H1 (cell line): Measurements from ENCODE around the gene CRABP2.

ENCODE experiments used
- BRCA1 ChIP-seq: IDR thresholded peaks from 2 replicates; pipeline ENCODE4 v1.6.1; 2012; ENCODE audit warnings: low read depth, low read length, improper control_type of control experiment
- CBX8 ChIP-seq: fragments of 300-800, 300-1000 bp; sonication (generic); IDR thresholded peaks from 2 replicates; pipeline ENCODE4 v1.7.1; 2016; ENCODE audit warnings: low read depth, low read length, borderline replicate concordance
- CREB1 ChIP-seq: IDR thresholded peaks from 2 replicates; pipeline ENCODE4 v1.6.1; 2012; ENCODE audit warnings: inconsistent platforms
- CTCF ChIP-seq, 3 experiments: IDR thresholded peaks; 1 replicate in 2 of 3; 2 replicates in 1 of 3; pipeline versions ENCODE4 v1.5.1 to v1.6.1; 2011; ENCODE audit warnings: low read length in 3 of 3, mild to moderate bottlenecking in 3 of 3, inconsistent platforms in 2 of 3, low read depth in 1 of 3, moderate library complexity in 1 of 3; ENCODE audit not compliant: insufficient read depth in 1 of 3; ENCODE audit errors: control extremely low read depth in 1 of 3
- EP300 ChIP-seq, 2 experiments: IDR thresholded peaks; 1 replicate in 1 of 2; 2 replicates in 1 of 2; pipeline ENCODE4 v1.6.1; 2011 to 2012; ENCODE audit warnings: low read depth in 2 of 2, low read length in 2 of 2, mild to moderate bottlenecking in 2 of 2, borderline replicate concordance in 1 of 2, inconsistent platforms in 1 of 2, moderate library complexity in 1 of 2
- EZH2 ChIP-seq: fragments of 200-600 bp; sonication (generic); IDR thresholded peaks from 2 replicates; pipeline ENCODE4 v1.7.1; 2012; ENCODE audit warnings: low read depth, mild to moderate bottlenecking, moderate library complexity, low read length, inconsistent platforms; ENCODE audit not compliant: severe bottlenecking
- POLR2A ChIP-seq, 2 experiments: IDR thresholded peaks; 1 replicate in 1 of 2; 2 replicates in 1 of 2; pipeline ENCODE4 v1.6.1; 2011; ENCODE audit warnings: low read depth in 2 of 2, low read length in 2 of 2, mild to moderate bottlenecking in 2 of 2; ENCODE audit errors: control extremely low read depth in 1 of 2
- TAF1 ChIP-seq: IDR thresholded peaks from 2 replicates; pipeline ENCODE4 v1.6.1; 2011; ENCODE audit warnings: mild to moderate bottlenecking, low read depth, low read length

GRCh38 chr1:156662005-156662799 is 43.2 kb downstream of the CRABP2 start:
- TF ChIP-seq CTCF (IDR thresholded peaks at IDR 0.05; ENCODE audit: control extremely low read depth in 1 of 3, insufficient read depth in 1 of 3, low read depth in 1 of 3, low read length in 3 of 3) (no peak), POLR2A (IDR thresholded peaks at IDR 0.05; ENCODE audit: control extremely low read depth in 1 of 2, low read depth in 2 of 2, low read length in 2 of 2) (no peak), CBX8 (no peak), EZH2 (no peak), TAF1 (no peak), BRCA1 (no peak), CREB1 (no peak), EP300 (IDR thresholded peaks at IDR 0.05; ENCODE audit: borderline replicate concordance in 1 of 2, low read depth in 2 of 2, low read length in 2 of 2) (no peak)
